Naive thymus-derived CD8-positive, alpha-beta T cell (primary cell): ENCODE measurements around the gene TLL1. TPM values are rescaled to one million over a fixed set of nuclear protein-coding genes. Genes with fewer than 3 reads are reported as not detected.

Experiments
- ATAC-seq, 2 donors: fragments of 150-1000 bp; cut with Tn5 transposase in 1 of 2; sonication (Bioruptor Pico), chemical (Tn5 transposase) in 1 of 2; 1 replicate in 1 of 2; 2 replicates in 1 of 2; pipeline ENCODE4 v1.10.0; 2021; ENCODE audit warnings: mild to moderate bottlenecking in 2 of 2, moderate library complexity in 2 of 2
- POLR2A ChIA-PET: fragments of 350-600 bp; sonication (Branson Sonifier 250); formaldehyde crosslinking; loops from one replicate; lab custom pipeline; 2021; ENCODE audit warnings: antibody characterized with exemption; lab: Charles Lee
- DNase-seq, 10 donors: peaks; one replicate each; pipeline versions ENCODE4 v3.0.0 to v3.0.0-alpha.2; 2020 to 2022
- H3K27ac Mint-ChIP-seq, 10 donors: one replicate each; pipeline ENCODE4 v1.8.0; 2020 to 2022; ENCODE audit warnings: mild to moderate bottlenecking in 10 of 10, mixed read lengths in 10 of 10, moderate library complexity in 4 of 10, inconsistent platforms in 1 of 10
- H3K27me3 Mint-ChIP-seq, 5 donors: one replicate each; pipeline ENCODE4 v1.8.0; 2021 to 2022; ENCODE audit warnings: mixed read lengths in 5 of 5
- H3K36me3 Mint-ChIP-seq, 3 donors: one replicate each; pipeline ENCODE4 v1.8.0; 2020 to 2022; ENCODE audit warnings: mixed read lengths in 3 of 3, mild to moderate bottlenecking in 2 of 3, inconsistent platforms in 1 of 3
- H3K4me1 Mint-ChIP-seq, 4 donors: one replicate each; pipeline ENCODE4 v1.8.0; 2021 to 2022; ENCODE audit warnings: mixed read lengths in 4 of 4
- H3K4me3 Mint-ChIP-seq, 10 donors: one replicate each; pipeline ENCODE4 v1.8.0; 2020 to 2022; ENCODE audit warnings: mild to moderate bottlenecking in 10 of 10, mixed read lengths in 10 of 10, moderate library complexity in 6 of 10, inconsistent platforms in 1 of 10
- H3K9me3 Mint-ChIP-seq, 9 donors: one replicate each; pipeline ENCODE4 v1.8.0; 2020 to 2022; ENCODE audit warnings: mixed read lengths in 9 of 9, mild to moderate bottlenecking in 3 of 9, inconsistent platforms in 1 of 9, moderate library complexity in 1 of 9
- polyA plus RNA-seq, 3 donors: library from polyadenylated mRNA; unstranded; fragments of 300-500 nt; fragmentation: Illumina TruSeq; gene quantifications; one replicate each; pipeline ENCODE4 v1.2.3, GENCODE V29; 2021
- total RNA-seq, 8 experiments: library from RNA in 2 of 8; stranded (reverse) in 2 of 8; gene quantifications; one replicate each; pipeline ENCODE4 v1.2.3 and lab custom pipeline; 2021 to 2026

Gene TLL1
- total and polyA plus RNA-seq, 5 experiments from 2014 or later = not detected

DNA sequence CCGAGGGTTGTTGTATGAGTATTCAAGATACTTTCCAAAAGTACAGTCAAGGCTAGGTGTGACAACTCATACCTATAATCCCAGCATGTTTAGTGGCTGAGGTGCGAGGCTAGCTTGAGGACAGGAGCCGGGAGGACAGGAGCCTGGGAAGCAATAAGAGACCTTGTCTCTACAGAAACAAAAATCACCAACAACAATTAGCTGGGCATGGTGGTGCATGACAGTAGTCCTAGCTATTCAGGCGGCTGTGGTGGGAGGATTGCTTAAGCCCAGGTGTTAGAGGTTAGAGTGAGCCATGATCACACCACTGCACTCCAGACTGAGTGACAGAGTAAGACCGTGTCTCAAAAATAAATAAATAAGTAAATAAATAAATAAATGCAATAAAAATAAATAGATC is 91.6 kb downstream of the TLL1 start:
- no peaks in the 10 kb centered on the region for H3K27me3 Mint-ChIP-seq
- H3K4me3 Mint-ChIP-seq = no peak overlapping the region
- H3K27ac Mint-ChIP-seq = no peak overlapping the region
- H3K36me3 Mint-ChIP-seq = no peaks in the 10 kb centered on the region
- H3K9me3 Mint-ChIP-seq = peaks cover 11 to 25% (median 20%) of the 10 kb centered on the region in 9 donors
- POLR2A ChIA-PET = no interaction called here
- DNase-seq (no peak), ATAC-seq (no peak)
- H3K4me1 Mint-ChIP-seq = no peaks in the 10 kb centered on the region

DNA sequence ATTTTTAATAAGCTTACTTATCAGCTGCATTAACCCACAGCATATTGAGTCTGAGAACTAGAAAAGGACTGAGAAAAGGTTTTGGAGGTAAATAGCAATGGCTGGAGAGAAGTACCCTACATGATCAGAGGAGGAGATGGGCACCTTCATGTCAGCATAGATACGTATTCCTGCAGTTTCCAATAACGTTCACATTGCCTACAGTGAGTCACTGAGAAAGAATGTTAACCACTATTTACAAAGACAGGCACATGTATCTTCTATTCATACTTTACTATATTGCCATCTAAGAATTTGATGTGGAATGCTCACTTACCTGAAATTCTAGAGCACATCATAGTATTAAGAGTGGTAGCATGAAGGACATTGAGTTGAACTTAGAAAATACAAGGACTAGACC is 92.5 kb downstream of the TLL1 start:
- no peak for ATAC-seq
- no peaks in the 10 kb centered on the region for H3K27me3 Mint-ChIP-seq
- peaks cover 5 to 25% (median 19%) of the 10 kb centered on the region in 9 donors for H3K9me3 Mint-ChIP-seq
- POLR2A ChIA-PET = no interaction called here
- no peak overlapping the region for H3K4me3 Mint-ChIP-seq
- DNase-seq = no peak
- peak overlapping the region in 1 of 10 donors; percentile 34 for H3K27ac Mint-ChIP-seq
- no peaks in the 10 kb centered on the region for H3K36me3 Mint-ChIP-seq
- no peaks in the 10 kb centered on the region for H3K4me1 Mint-ChIP-seq

DNA sequence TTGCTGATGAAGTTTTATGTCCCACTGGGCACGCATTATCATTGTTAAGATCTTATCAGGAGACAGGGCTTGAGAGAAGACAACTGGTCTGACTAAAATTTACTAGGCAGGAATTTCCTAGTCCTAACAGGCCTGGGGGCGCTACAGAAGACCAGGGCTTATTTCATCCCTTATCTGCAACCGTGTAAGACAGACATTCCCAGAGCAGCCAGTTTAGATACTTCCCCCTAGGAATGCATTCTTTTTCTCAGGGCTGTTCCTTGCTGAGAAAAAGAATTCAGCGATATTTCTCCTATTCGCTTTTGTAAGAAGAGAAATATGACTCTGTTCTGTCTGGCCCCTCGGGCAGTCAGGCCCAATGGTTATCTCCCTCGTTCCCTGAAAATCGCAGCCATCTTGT is 93.8 kb downstream of the TLL1 start:
- DNase-seq (no peak), ATAC-seq (no peak)
- H3K4me3 Mint-ChIP-seq = no peak overlapping the region
- peaks cover 5 to 25% (median 12%) of the 10 kb centered on the region in 9 donors for H3K9me3 Mint-ChIP-seq
- H3K27ac Mint-ChIP-seq = no peak overlapping the region
- no peaks in the 10 kb centered on the region for H3K27me3 Mint-ChIP-seq
- H3K4me1 Mint-ChIP-seq = no peaks in the 10 kb centered on the region
- POLR2A ChIA-PET = no interaction called here
- no peaks in the 10 kb centered on the region for H3K36me3 Mint-ChIP-seq

GRCh38 chr4:165967486-165967885 is 94.4 kb downstream of the TLL1 start:
- H3K9me3 Mint-ChIP-seq = peaks cover 5 to 25% (median 15%) of the 10 kb centered on the region in 9 donors
- POLR2A ChIA-PET = no interaction called here
- DNase-seq = no peak
- H3K36me3 Mint-ChIP-seq = no peaks in the 10 kb centered on the region
- H3K4me3 Mint-ChIP-seq = no peak overlapping the region
- no peaks in the 10 kb centered on the region for H3K27me3 Mint-ChIP-seq
- ATAC-seq = no peak
- H3K27ac Mint-ChIP-seq = no peak overlapping the region
- H3K4me1 Mint-ChIP-seq = no peaks in the 10 kb centered on the region

- no peaks in the 10 kb centered on the region for H3K27me3 Mint-ChIP-seq
Observed at GRCh38 chr4:165970703-165971420, 97.8 kb downstream of the TLL1 start.

GRCh38 chr4:165971446-165971845 is 98.4 kb downstream of the TLL1 start:
- Mint-ChIP-seq H3K9me3 (peaks cover 3 to 17% (median 8%) of the 10 kb centered on the region in 9 donors), H3K27ac (no peak overlapping the region), H3K4me1 (no peaks in the 10 kb centered on the region), H3K4me3 (no peak overlapping the region), H3K36me3 (no peaks in the 10 kb centered on the region), H3K27me3 (no peaks in the 10 kb centered on the region)
- POLR2A ChIA-PET = no interaction called here
- DNase-seq (no peak), ATAC-seq (no peak)

More at GRCh38 chr4:165970703-165971420, 97.8 kb downstream of the TLL1 start:
- Mint-ChIP-seq H3K27ac (no peak overlapping the region), H3K36me3 (no peaks in the 10 kb centered on the region), H3K9me3 (peaks cover 5 to 21% (median 10%) of the 10 kb centered on the region in 9 donors), H3K4me1 (no peaks in the 10 kb centered on the region), H3K4me3 (no peak overlapping the region)
- DNase-seq = no peak
- ATAC-seq = no peak
- POLR2A ChIA-PET = no interaction called here

- no peak for DNase-seq
- POLR2A ChIA-PET = no interaction called here
- ATAC-seq = no peak
- Mint-ChIP-seq H3K9me3 (peaks cover 0 to 19% (median 5%) of the 10 kb centered on the region in 9 donors), H3K4me3 (no peak overlapping the region), H3K27me3 (no peaks in the 10 kb centered on the region), H3K27ac (no peak overlapping the region), H3K4me1 (no peaks in the 10 kb centered on the region), H3K36me3 (no peaks in the 10 kb centered on the region)
Observed at GRCh38 chr4:165971933-165972332, 98.9 kb downstream of the TLL1 start.

DNA sequence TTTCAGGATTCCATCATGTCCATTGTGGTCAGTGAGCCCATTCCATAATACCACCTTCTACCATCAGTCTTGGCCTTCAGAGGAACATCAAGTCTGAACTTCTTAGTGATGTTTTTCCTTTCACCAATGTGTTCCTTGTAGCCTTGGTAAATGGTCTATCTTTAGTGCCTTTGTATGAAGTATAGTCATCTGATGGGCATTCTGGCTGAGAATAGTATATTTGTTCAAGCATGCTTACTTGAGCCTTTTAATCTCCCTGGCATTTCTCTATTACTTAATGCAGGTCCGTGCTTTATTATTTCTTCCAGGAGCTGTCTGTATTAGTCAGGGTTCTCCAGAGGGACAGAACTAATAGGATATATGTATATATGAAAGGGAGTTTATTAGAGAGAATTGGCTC is 99.7 kb downstream of the TLL1 start:
- DNase-seq (no peak), ATAC-seq (no peak)
- no peaks in the 10 kb centered on the region for H3K36me3 Mint-ChIP-seq
- H3K9me3 Mint-ChIP-seq = peaks cover 0 to 17% (median 2%) of the 10 kb centered on the region in 9 donors
- H3K4me1 Mint-ChIP-seq = no peaks in the 10 kb centered on the region
- H3K27me3 Mint-ChIP-seq = no peaks in the 10 kb centered on the region
- no peak overlapping the region for H3K27ac Mint-ChIP-seq
- no peak overlapping the region for H3K4me3 Mint-ChIP-seq
- POLR2A ChIA-PET = no interaction called here

DNA sequence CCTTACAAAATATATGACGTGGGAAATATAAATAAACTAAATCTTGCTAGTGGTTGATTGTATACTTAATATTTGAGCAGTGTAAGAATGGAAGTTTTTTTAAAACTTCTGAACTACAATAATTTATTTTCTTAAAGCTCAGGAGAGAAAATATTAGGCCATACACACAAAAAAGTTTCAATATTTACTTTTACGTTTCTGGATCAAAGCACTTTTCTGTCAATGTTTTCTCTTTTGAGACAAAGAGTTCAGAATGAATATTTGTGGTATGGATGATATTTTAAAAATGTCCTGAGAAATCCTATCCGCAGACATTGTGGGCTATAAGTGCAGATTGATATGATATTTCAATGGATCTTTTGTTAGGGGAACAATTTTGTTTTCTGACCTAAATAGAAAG is 109.9 kb downstream of the TLL1 start:
- ATAC-seq = no peak
- Mint-ChIP-seq H3K27me3 (no peaks in the 10 kb centered on the region), H3K9me3 (peaks cover 0 to 5% (median 0%) of the 10 kb centered on the region in 9 donors), H3K4me3 (no peak overlapping the region), H3K4me1 (no peaks in the 10 kb centered on the region), H3K36me3 (no peaks in the 10 kb centered on the region), H3K27ac (no peak overlapping the region)
- no peak for DNase-seq
- POLR2A ChIA-PET = no interaction called here

GRCh38 chr4:165986956-165987698 is 114.1 kb downstream of the TLL1 start:
- Mint-ChIP-seq H3K36me3 (no peaks in the 10 kb centered on the region), H3K27ac (no peak overlapping the region), H3K9me3 (peaks cover 0 to 5% (median 0%) of the 10 kb centered on the region in 9 donors), H3K4me1 (no peaks in the 10 kb centered on the region), H3K27me3 (no peaks in the 10 kb centered on the region), H3K4me3 (no peak overlapping the region)
- POLR2A ChIA-PET = no interaction called here
- ATAC-seq (no peak), DNase-seq (no peak)

DNA sequence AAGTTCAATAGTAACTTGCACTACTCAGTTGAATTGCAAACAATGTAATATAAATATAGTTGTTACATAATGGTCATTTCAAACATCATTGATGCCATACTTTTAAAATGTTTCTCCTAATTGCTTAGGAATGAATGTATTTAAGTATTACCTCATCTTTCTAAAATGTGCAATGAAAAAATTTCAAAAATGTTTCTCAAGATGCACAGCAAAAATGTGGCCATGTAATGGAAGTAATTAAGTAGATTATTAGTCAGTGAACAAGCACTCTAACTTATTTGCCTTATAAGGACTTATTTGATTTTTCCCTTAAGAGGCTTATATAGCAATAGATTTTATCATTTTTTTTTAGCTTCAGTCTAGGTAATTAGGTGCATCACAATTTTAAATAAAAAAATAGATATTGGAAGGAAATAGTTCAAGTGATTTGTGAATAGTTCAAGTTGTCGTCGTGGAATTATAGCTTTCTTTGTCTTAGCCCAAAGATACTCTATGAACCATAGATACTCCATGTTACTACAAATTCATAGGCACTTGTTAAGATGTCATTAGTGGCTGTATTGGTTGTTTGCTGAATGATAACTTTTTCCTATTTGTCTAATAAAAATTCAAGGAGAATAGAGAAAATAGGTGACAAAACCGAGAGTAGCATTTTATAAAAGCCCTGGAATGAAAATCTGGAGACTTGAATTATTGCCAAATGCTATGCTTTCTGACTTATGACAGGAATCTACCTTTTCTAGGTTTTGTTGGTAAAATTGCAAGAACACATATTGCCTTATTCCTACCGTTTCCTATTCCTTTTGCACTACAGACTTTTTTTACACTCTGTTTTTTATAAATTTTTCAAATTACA is 118.5 kb downstream of the TLL1 start:
- no peak overlapping the region for H3K27ac Mint-ChIP-seq
- H3K9me3 Mint-ChIP-seq = no peaks in the 10 kb centered on the region
- no peak for ATAC-seq
- H3K36me3 Mint-ChIP-seq = no peaks in the 10 kb centered on the region
- no peaks in the 10 kb centered on the region for H3K27me3 Mint-ChIP-seq
- H3K4me3 Mint-ChIP-seq = no peak overlapping the region
- DNase-seq = no peak
- H3K4me1 Mint-ChIP-seq = no peaks in the 10 kb centered on the region
- POLR2A ChIA-PET = no interaction called here

DNA sequence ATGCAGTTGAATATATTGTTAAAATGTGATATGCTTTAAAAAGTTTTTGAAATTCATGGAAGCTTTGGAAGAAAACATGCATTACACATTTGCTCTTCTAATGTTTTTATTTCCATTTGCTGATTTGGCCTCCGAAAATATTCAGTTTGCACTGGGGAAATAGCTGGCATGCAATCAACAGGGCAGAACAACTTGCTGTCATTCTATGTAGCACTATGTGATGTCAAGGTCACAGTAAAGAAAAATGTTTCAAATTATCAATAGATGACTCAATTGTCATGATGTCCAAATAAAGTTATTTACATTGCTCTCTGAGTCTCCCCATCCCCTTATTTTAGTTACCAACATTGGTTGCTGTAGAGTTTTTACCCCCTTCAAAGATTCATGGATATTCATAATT is 119.2 kb downstream of the TLL1 start:
- no peaks in the 10 kb centered on the region for H3K9me3 Mint-ChIP-seq

GRCh38 chr4:165994701-165995100 is 121.7 kb downstream of the TLL1 start:
- no peak for ATAC-seq
- no peaks in the 10 kb centered on the region for H3K4me1 Mint-ChIP-seq
- POLR2A ChIA-PET = no interaction called here
- no peak overlapping the region for H3K4me3 Mint-ChIP-seq
- H3K27ac Mint-ChIP-seq = no peak overlapping the region
- no peaks in the 10 kb centered on the region for H3K36me3 Mint-ChIP-seq
- no peaks in the 10 kb centered on the region for H3K27me3 Mint-ChIP-seq
- peaks cover 0 to 1% (median 0%) of the 10 kb centered on the region in 9 donors for H3K9me3 Mint-ChIP-seq
- no peak for DNase-seq

More for the DNA sequence above, 119.2 kb downstream of the TLL1 start:
- ATAC-seq (no peak), DNase-seq (no peak)
- POLR2A ChIA-PET = no interaction called here
- H3K4me1 Mint-ChIP-seq = no peaks in the 10 kb centered on the region
- H3K27me3 Mint-ChIP-seq = no peaks in the 10 kb centered on the region
- H3K4me3 Mint-ChIP-seq = no peak overlapping the region
- H3K36me3 Mint-ChIP-seq = no peaks in the 10 kb centered on the region
- no peak overlapping the region for H3K27ac Mint-ChIP-seq
